ENCODE results near the gene USP22. TPM values are rescaled to one million over a fixed set of nuclear protein-coding genes. Genes with fewer than 3 reads are reported as not detected.
"Not testable (repeated sequence)": the region's sequence is repeated elsewhere in the genome, so short reads cannot be mapped to it uniquely, and the experiment has no call there.

The USP22 gene
- total RNA-seq, 1 donor from 2014 or later: 152 TPM

GRCh38 chr17:21072745-21073197 is 30.0 kb upstream of the USP22 start:
- H3K27ac Mint-ChIP-seq: no peak overlapping the region
- peaks cover 5% of the 10 kb centered on the region for H3K4me1 Mint-ChIP-seq (ENCODE audit: low read depth)
- no peak overlapping the region for H3K4me3 Mint-ChIP-seq
- no peaks in the 10 kb centered on the region for H3K36me3 Mint-ChIP-seq (ENCODE audit: low read depth)
- DNase-seq (ENCODE audit: low spot score): no peak
- intact Hi-C loops (cut with micrococcal nuclease): no loop called here
- H3K9me3 Mint-ChIP-seq: no peaks in the 10 kb centered on the region
- peaks cover 13% of the 10 kb centered on the region for H3K27me3 Mint-ChIP-seq (ENCODE audit: insufficient read depth)

GRCh38 chr17:21066394-21066793 is 23.6 kb upstream of the USP22 start:
- Mint-ChIP-seq H3K9me3 (no peaks in the 10 kb centered on the region), H3K27me3 (ENCODE audit: insufficient read depth) (no peaks in the 10 kb centered on the region), H3K4me3 (no peak overlapping the region), H3K36me3 (ENCODE audit: low read depth) (no peaks in the 10 kb centered on the region), H3K27ac (no peak overlapping the region), H3K4me1 (ENCODE audit: low read depth) (no peaks in the 10 kb centered on the region)
- intact Hi-C loops (cut with micrococcal nuclease): no loop called here
- no peak for DNase-seq (ENCODE audit: low spot score)

- H3K27me3 Mint-ChIP-seq (ENCODE audit: insufficient read depth): peaks cover 4% of the 10 kb centered on the region
- DNase-seq (ENCODE audit: low spot score): no peak
- H3K27ac Mint-ChIP-seq: no peak overlapping the region
- no peaks in the 10 kb centered on the region for H3K9me3 Mint-ChIP-seq
- H3K4me1 Mint-ChIP-seq (ENCODE audit: low read depth): no peaks in the 10 kb centered on the region
- intact Hi-C loops (cut with micrococcal nuclease): no loop called here
- no peak overlapping the region for H3K4me3 Mint-ChIP-seq
- H3K36me3 Mint-ChIP-seq (ENCODE audit: low read depth): no peaks in the 10 kb centered on the region
These were observed 19.2 kb upstream of the USP22 start for GRCh38 chr17:21061971-21062526.

- Mint-ChIP-seq H3K27ac (no peak overlapping the region), H3K27me3 (ENCODE audit: insufficient read depth) (peaks cover 4% of the 10 kb centered on the region), H3K36me3 (ENCODE audit: low read depth) (no peaks in the 10 kb centered on the region), H3K4me1 (ENCODE audit: low read depth) (no peaks in the 10 kb centered on the region), H3K9me3 (no peaks in the 10 kb centered on the region), H3K4me3 (no peak overlapping the region)
- DNase-seq (ENCODE audit: low spot score): no peak
- intact Hi-C loops (cut with micrococcal nuclease): no loop called here
These were observed 18.5 kb upstream of the USP22 start for GRCh38 chr17:21061158-21061835.

- H3K27me3 Mint-ChIP-seq (ENCODE audit: insufficient read depth): peaks cover 4% of the 10 kb centered on the region
- H3K9me3 Mint-ChIP-seq: no peaks in the 10 kb centered on the region
- no peaks in the 10 kb centered on the region for H3K4me1 Mint-ChIP-seq (ENCODE audit: low read depth)
- H3K4me3 Mint-ChIP-seq: no peak overlapping the region
- H3K36me3 Mint-ChIP-seq (ENCODE audit: low read depth): no peaks in the 10 kb centered on the region
- no peak for DNase-seq (ENCODE audit: low spot score)
- no peak overlapping the region for H3K27ac Mint-ChIP-seq
- intact Hi-C loops (cut with micrococcal nuclease): no loop called here
These were observed 16.9 kb upstream of the USP22 start for GRCh38 chr17:21059761-21060160.

- no peak for DNase-seq (ENCODE audit: low spot score)
- peaks cover 4% of the 10 kb centered on the region for H3K27me3 Mint-ChIP-seq (ENCODE audit: insufficient read depth)
- no peaks in the 10 kb centered on the region for H3K4me1 Mint-ChIP-seq (ENCODE audit: low read depth)
- H3K36me3 Mint-ChIP-seq (ENCODE audit: low read depth): no peaks in the 10 kb centered on the region
- H3K4me3 Mint-ChIP-seq: no peak overlapping the region
- H3K27ac Mint-ChIP-seq: no peak overlapping the region
- intact Hi-C loops (cut with micrococcal nuclease): no loop called here
- no peaks in the 10 kb centered on the region for H3K9me3 Mint-ChIP-seq
These were observed 15.5 kb upstream of the USP22 start for GRCh38 chr17:21058098-21058893.

GRCh38 chr17:21053056-21053455 is 10.2 kb upstream of the USP22 start:
- intact Hi-C loops (cut with micrococcal nuclease); H3K36me3 Mint-ChIP-seq (ENCODE audit: low read depth): not testable (repeated sequence)

GRCh38 chr17:21049457-21049856 is 6.6 kb upstream of the USP22 start:
- no peaks in the 10 kb centered on the region for H3K36me3 Mint-ChIP-seq (ENCODE audit: low read depth)
- DNase-seq (ENCODE audit: low spot score): no peak
- H3K4me3 Mint-ChIP-seq: no peak overlapping the region
- no peaks in the 10 kb centered on the region for H3K9me3 Mint-ChIP-seq
- intact Hi-C loops (cut with micrococcal nuclease): no loop called here
- peaks cover 26% of the 10 kb centered on the region for H3K27me3 Mint-ChIP-seq (ENCODE audit: insufficient read depth)
- no peaks in the 10 kb centered on the region for H3K4me1 Mint-ChIP-seq (ENCODE audit: low read depth)
- no peak overlapping the region for H3K27ac Mint-ChIP-seq

More at GRCh38 chr17:21053056-21053455, 10.2 kb upstream of the USP22 start:
- DNase-seq (ENCODE audit: low spot score); H3K27ac Mint-ChIP-seq; H3K9me3 Mint-ChIP-seq; H3K4me3 Mint-ChIP-seq; H3K4me1 Mint-ChIP-seq (ENCODE audit: low read depth): not testable (repeated sequence)
- peaks cover 30% of the 10 kb centered on the region for H3K27me3 Mint-ChIP-seq (ENCODE audit: insufficient read depth)

GRCh38 chr17:21046216-21046615 is 3.4 kb upstream of the USP22 start:
- no peak for DNase-seq (ENCODE audit: low spot score)
- no peaks in the 10 kb centered on the region for H3K9me3 Mint-ChIP-seq
- intact Hi-C loops (cut with micrococcal nuclease): no loop called here
- H3K27ac Mint-ChIP-seq: no peak overlapping the region
- H3K4me1 Mint-ChIP-seq (ENCODE audit: low read depth): peaks cover 10% of the 10 kb centered on the region
- H3K4me3 Mint-ChIP-seq: no peak overlapping the region
- H3K36me3 Mint-ChIP-seq (ENCODE audit: low read depth): peaks cover 2% of the 10 kb centered on the region
- H3K27me3 Mint-ChIP-seq (ENCODE audit: insufficient read depth): peaks cover 12% of the 10 kb centered on the region

- Mint-ChIP-seq H3K36me3 (ENCODE audit: low read depth) (peaks cover 7% of the 10 kb centered on the region), H3K4me1 (ENCODE audit: low read depth) (peaks cover 15% of the 10 kb centered on the region), H3K27ac (no peak overlapping the region), H3K27me3 (ENCODE audit: insufficient read depth) (peaks cover 10% of the 10 kb centered on the region), H3K9me3 (no peaks in the 10 kb centered on the region), H3K4me3 (no peak overlapping the region)
- intact Hi-C loops (cut with micrococcal nuclease): loop anchor here (5.0 kb wide), 3 partner anchors 53 to 412 kb away; no protein-coding TSS in a partner anchor
- DNase-seq (ENCODE audit: low spot score): no peak
These were observed 2.2 kb upstream of the USP22 start for GRCh38 chr17:21044971-21045370.

- no peaks in the 10 kb centered on the region for H3K9me3 Mint-ChIP-seq
- peaks cover 9% of the 10 kb centered on the region for H3K36me3 Mint-ChIP-seq (ENCODE audit: low read depth)
- peak overlapping the region; percentile 88 for H3K27ac Mint-ChIP-seq
- peaks cover 15% of the 10 kb centered on the region for H3K4me1 Mint-ChIP-seq (ENCODE audit: low read depth)
- intact Hi-C loops (cut with micrococcal nuclease): loop anchor here (1.0 to 5.0 kb wide), 12 partner anchors 9 to 414 kb away; partner anchors contain the start of genes DHRS7B, NATD1 and TMEM11
- no peaks in the 10 kb centered on the region for H3K27me3 Mint-ChIP-seq (ENCODE audit: insufficient read depth)
- H3K4me3 Mint-ChIP-seq: peak overlapping the region; percentile 75
- DNase-seq (ENCODE audit: low spot score): peak; percentile 95
These were observed 753 bp upstream of the USP22 start for GRCh38 chr17:21043296-21044232.

- Mint-ChIP-seq H3K4me3 (peak overlapping the region; percentile 100), H3K27me3 (ENCODE audit: insufficient read depth) (no peaks in the 10 kb centered on the region), H3K36me3 (ENCODE audit: low read depth) (peaks cover 17% of the 10 kb centered on the region), H3K4me1 (ENCODE audit: low read depth) (peaks cover 24% of the 10 kb centered on the region), H3K27ac (peak overlapping the region; percentile 97), H3K9me3 (no peaks in the 10 kb centered on the region)
- intact Hi-C loops (cut with micrococcal nuclease): loop anchor here (5.0 kb wide), 3 partner anchors 50 to 415 kb away; no protein-coding TSS in a partner anchor
- DNase-seq (ENCODE audit: low spot score): peak; percentile 70
These were observed 912 bp downstream of the USP22 start for GRCh38 chr17:21041741-21042457.
